Measurements from ENCODE around the gene KDM3B. TPM values are rescaled to one million over a fixed set of nuclear protein-coding genes. Genes with fewer than 3 reads are reported as not detected.

Gene KDM3B
- total and polyA plus RNA-seq, 2 of the 8 experiments (the other 6 are each of a cell fraction or from before 2014, with no cell fraction given): 27.1 to 78.1 TPM

GRCh38 chr5:138476918-138477317, 124.4 kb downstream of the KDM3B start:
- CTCF ChIA-PET (ENCODE audit: partially characterized antibody): interaction anchor here (0.7 to 2.0 kb wide), 2 partner anchors 10 to 11 kb away, joined by 4 to 6 read pairs; partner anchors contain the start of gene EGR1
- FAIRE-seq (no peak), DNase-seq (ENCODE audit: low read depth in 1 of 2, low spot score in 2 of 2) (no peak)
- H2BK12ac ChIP-seq (ENCODE audit: low read depth, low read length): no peak overlapping the region
- H3K4me3 ChIP-seq (ENCODE audit: extremely low read depth in 1 of 4, insufficient read depth in 2 of 4, low read depth in 3 of 4, low read length in 4 of 4): no peak overlapping the region
- H2AFZ ChIP-seq (ENCODE audit: low read length): no peak overlapping the region
- WGBS, 2 experiments (ENCODE audit: extremely low coverage in 1 of 2, insufficient coverage in 1 of 2, insufficient read length in 1 of 2, insufficient replicate concordance in 2 of 2, low coverage in 1 of 2, low lambda C conversion rate in 2 of 2, missing lambda C conversion rate in 1 of 2): 95% methylated on average over 7 of the region's 7 CpGs; no CpG with 5 or more reads in 1 of the 2 experiments
- H4K20me1 ChIP-seq (replicated peaks in 1 of 2; ENCODE audit: control insufficient read depth in 1 of 2, insufficient read depth in 2 of 2, low read length in 2 of 2): peaks cover 0 to 1% of the 10 kb centered on the region in 2 experiments
- H3K27ac ChIP-seq (ENCODE audit: low read depth, low read length): no peak overlapping the region
- H2BK20ac ChIP-seq (ENCODE audit: low read length): no peak overlapping the region
- no peak overlapping the region for H3K4me2 ChIP-seq (ENCODE audit: insufficient read depth in 1 of 2, low read depth in 2 of 2, low read length in 2 of 2)
- no peaks in the 10 kb centered on the region for H3K36me3 ChIP-seq (ENCODE audit: control insufficient read depth in 2 of 4, insufficient read depth in 4 of 4, low read length in 3 of 4)
- no peaks in the 10 kb centered on the region for H3K79me1 ChIP-seq (ENCODE audit: low read depth, low read length)
- no peak overlapping the region for H2BK120ac ChIP-seq (replicated peaks; ENCODE audit: low read depth, low read length)
- H3K23ac ChIP-seq (ENCODE audit: insufficient read length): no peak overlapping the region
- H3K18ac ChIP-seq (ENCODE audit: extremely low read depth, low read length): no peak overlapping the region
- no peaks in the 10 kb centered on the region for H3K79me2 ChIP-seq (ENCODE audit: control insufficient read depth in 1 of 2, insufficient read depth in 2 of 2, low read length in 2 of 2)
- H3K4me1 ChIP-seq (replicated peaks in 1 of 4; ENCODE audit: control insufficient read depth in 3 of 4, insufficient read depth in 4 of 4, low read length in 3 of 4): peaks cover 0 to 2% (median 2%) of the 10 kb centered on the region in 4 experiments; a peak in 3 of 7 replicates
- H3K56ac ChIP-seq (replicated peaks; ENCODE audit: insufficient read length, low read depth, low read length): no peak overlapping the region
- H4K5ac ChIP-seq (ENCODE audit: insufficient read length, low read depth, low read length): no peak overlapping the region
- H2BK5ac ChIP-seq (ENCODE audit: low read depth, low read length): no peak overlapping the region
- no peak overlapping the region for H3K9ac ChIP-seq (replicated peaks in 1 of 4; ENCODE audit: extremely low read depth in 1 of 4, low read depth in 3 of 4, low read length in 3 of 4)
- H3K23me2 ChIP-seq (ENCODE audit: low read depth, low read length): no peaks in the 10 kb centered on the region; the same call in 1 of the 2 replicates
- TF ChIP-seq POLR2AphosphoS5 (IDR thresholded peaks at IDR 0.05; ENCODE audit: low read depth, low read length) (no peak), GTF2F1 (IDR thresholded peaks at IDR 0.05; ENCODE audit: borderline replicate concordance, low read depth, low read length) (no peak), CHD2 (IDR thresholded peaks at IDR 0.05; ENCODE audit: low read length) (no peak)
- H3K14ac ChIP-seq (ENCODE audit: insufficient read length): no peak overlapping the region
- no peak overlapping the region for H2BK15ac ChIP-seq (ENCODE audit: low read length)
- H3K4ac ChIP-seq (replicated peaks; ENCODE audit: insufficient read length, low read depth, low read length): no peak overlapping the region
- no peak overlapping the region for H4K8ac ChIP-seq (ENCODE audit: extremely low read depth, insufficient read depth, low read length)
- no peaks in the 10 kb centered on the region for H3K27me3 ChIP-seq (replicated peaks in 1 of 4; ENCODE audit: control insufficient read depth in 3 of 4, extremely low read depth in 1 of 4, insufficient read depth in 3 of 4, low read length in 3 of 4)
- no peaks in the 10 kb centered on the region for H3K9me3 ChIP-seq (ENCODE audit: insufficient read depth in 2 of 2, low read depth in 1 of 2, low read length in 1 of 2)
- H4K91ac ChIP-seq (replicated peaks; ENCODE audit: insufficient read length, low read length): no peak overlapping the region
- POLR2A ChIA-PET (ENCODE audit: partially characterized antibody): interaction anchor here (2.4 to 10.1 kb wide), 2 partner anchors 12 to 16 kb away, joined by 5 to 105 read pairs; partner anchors contain the start of gene EGR1
- no peak overlapping the region for H2AK5ac ChIP-seq (ENCODE audit: low read depth, low read length)

All from H1 (cell line).